Neuron (in vitro differentiated cells): ENCODE data around the gene HPSE2.

Experiments used
- H2AFZ ChIP-seq: one replicate; pipeline ENCODE4 v1.6.1; 2013; ENCODE audit warnings: low read depth, mild to moderate bottlenecking, inconsistent platforms, low read length, moderate library complexity
- H3K27me3 ChIP-seq: one replicate; pipeline ENCODE4 v1.6.1; 2013; ENCODE audit warnings: low read length; ENCODE audit not compliant: insufficient read depth
- H3K36me3 ChIP-seq: one replicate; pipeline ENCODE4 v1.6.1; 2013; ENCODE audit warnings: low read length; ENCODE audit not compliant: insufficient read depth
- H3K4me1 ChIP-seq: one replicate; pipeline ENCODE4 v1.6.1; 2013; ENCODE audit warnings: low read length; ENCODE audit not compliant: insufficient read depth
- H3K4me3 ChIP-seq: 2 replicates; pipeline ENCODE4 v1.5.1; 2013; ENCODE audit warnings: mild to moderate bottlenecking, low read length, moderate library complexity
- H3K9me3 ChIP-seq: one replicate; pipeline ENCODE4 v1.6.1; 2013; ENCODE audit warnings: low read length

Gene HPSE2

DNA sequence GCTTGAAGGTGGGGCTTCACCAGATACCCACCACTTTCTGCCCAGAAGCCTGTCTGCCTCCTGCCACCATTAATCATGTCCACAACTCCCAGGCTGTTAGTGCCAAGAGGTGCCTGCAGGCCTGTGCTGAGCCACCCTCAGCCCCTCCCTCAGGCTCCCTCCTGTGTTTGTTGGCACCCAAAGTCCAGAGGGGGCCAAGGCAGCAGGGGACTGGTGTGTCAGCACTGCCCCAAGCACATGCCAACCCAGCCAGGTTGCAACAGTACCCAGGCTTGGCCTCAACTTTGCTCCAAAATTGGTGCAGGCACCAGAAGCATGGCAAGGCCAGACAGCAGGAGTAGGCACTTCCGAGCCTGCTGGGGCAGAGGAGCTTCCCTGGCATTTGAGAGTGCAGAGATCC lies 111.3 kb downstream of the HPSE2 start:
- Histone ChIP-seq H3K4me3 (no peak overlapping the region), H2AFZ (no peak overlapping the region), H3K9me3 (no peaks in the 10 kb centered on the region), H3K27me3 (no peaks in the 10 kb centered on the region), H3K4me1 (no peaks in the 10 kb centered on the region), H3K36me3 (no peaks in the 10 kb centered on the region)

GRCh38 chr10:99123851-99124250 lies 111.8 kb downstream of the HPSE2 start:
- Histone ChIP-seq H3K36me3 (no peaks in the 10 kb centered on the region), H3K27me3 (no peaks in the 10 kb centered on the region), H3K9me3 (no peaks in the 10 kb centered on the region), H3K4me3 (no peak overlapping the region), H3K4me1 (no peaks in the 10 kb centered on the region), H2AFZ (no peak overlapping the region)

- no peaks in the 10 kb centered on the region for H3K36me3 ChIP-seq
- no peaks in the 10 kb centered on the region for H3K9me3 ChIP-seq
- H2AFZ ChIP-seq: no peak overlapping the region
- no peak overlapping the region for H3K4me3 ChIP-seq
- no peaks in the 10 kb centered on the region for H3K4me1 ChIP-seq
- H3K27me3 ChIP-seq: no peaks in the 10 kb centered on the region
These were observed 112.3 kb downstream of the HPSE2 start for GRCh38 chr10:99123336-99123735.

DNA sequence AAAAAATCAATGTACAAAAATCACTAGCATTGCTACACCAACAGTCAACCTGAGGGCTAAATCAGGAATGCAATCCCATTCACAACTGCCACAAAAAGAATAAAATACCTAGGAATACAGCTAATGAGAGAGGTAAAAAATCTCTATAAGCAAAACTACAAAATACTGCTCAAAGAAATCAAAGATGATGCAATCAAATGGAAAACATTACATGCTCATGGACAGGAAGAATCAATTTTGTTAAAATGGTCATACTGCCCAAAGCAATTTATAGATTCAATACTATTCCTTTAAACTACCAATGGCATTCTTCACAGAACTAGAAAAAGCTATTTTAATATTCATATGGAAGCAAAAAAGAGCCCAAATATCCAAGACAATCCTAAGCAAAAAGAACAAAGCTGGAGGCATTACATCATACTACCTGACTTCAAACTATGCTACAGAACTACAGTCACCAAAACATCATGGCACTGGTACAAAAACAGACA lies 116.3 kb downstream of the HPSE2 start:
- Histone ChIP-seq H3K9me3 (no peaks in the 10 kb centered on the region), H3K36me3 (no peaks in the 10 kb centered on the region), H2AFZ (no peak overlapping the region), H3K4me3 (no peak overlapping the region), H3K27me3 (no peaks in the 10 kb centered on the region), H3K4me1 (no peaks in the 10 kb centered on the region)

GRCh38 chr10:99115703-99116102 lies 119.9 kb downstream of the HPSE2 start:
- H2AFZ ChIP-seq: no peak overlapping the region
- no peaks in the 10 kb centered on the region for H3K27me3 ChIP-seq
- H3K4me1 ChIP-seq: no peaks in the 10 kb centered on the region
- H3K9me3 ChIP-seq: no peaks in the 10 kb centered on the region
- no peaks in the 10 kb centered on the region for H3K36me3 ChIP-seq
- H3K4me3 ChIP-seq: no peak overlapping the region

GRCh38 chr10:99085358-99085757 lies 150.3 kb downstream of the HPSE2 start:
- Histone ChIP-seq H3K9me3 (no peaks in the 10 kb centered on the region), H3K4me3 (no peak overlapping the region), H3K27me3 (no peaks in the 10 kb centered on the region), H2AFZ (no peak overlapping the region), H3K36me3 (no peaks in the 10 kb centered on the region), H3K4me1 (no peaks in the 10 kb centered on the region)

DNA sequence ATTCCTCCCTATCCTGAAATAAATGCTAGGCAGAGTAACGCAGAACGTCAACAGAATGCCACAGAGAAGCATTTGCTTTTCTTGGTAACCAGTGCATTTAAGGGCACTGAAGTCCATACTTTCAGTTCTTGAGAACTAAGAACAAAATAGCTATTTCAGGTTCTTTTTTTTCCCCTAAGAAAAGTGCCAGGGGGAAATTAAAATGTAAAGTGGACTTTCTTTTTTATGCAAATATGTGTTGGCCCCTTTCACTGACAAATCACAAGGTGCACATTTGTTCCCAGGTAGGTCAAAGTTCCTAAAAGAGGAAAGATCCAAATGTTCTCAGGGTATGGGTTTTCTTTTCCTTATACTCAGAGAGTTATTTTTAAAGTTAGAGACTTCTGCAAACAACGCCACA lies 151.5 kb downstream of the HPSE2 start:
- Histone ChIP-seq H3K4me1 (no peaks in the 10 kb centered on the region), H3K9me3 (no peaks in the 10 kb centered on the region), H3K36me3 (no peaks in the 10 kb centered on the region), H3K27me3 (no peaks in the 10 kb centered on the region), H2AFZ (no peak overlapping the region), H3K4me3 (no peak overlapping the region)

- H2AFZ ChIP-seq: no peak overlapping the region
- H3K36me3 ChIP-seq: no peaks in the 10 kb centered on the region
- no peaks in the 10 kb centered on the region for H3K9me3 ChIP-seq
- H3K27me3 ChIP-seq: no peaks in the 10 kb centered on the region
- no peaks in the 10 kb centered on the region for H3K4me1 ChIP-seq
- H3K4me3 ChIP-seq: no peak overlapping the region
These were observed 155.2 kb downstream of the HPSE2 start for GRCh38 chr10:99080275-99080945.

DNA sequence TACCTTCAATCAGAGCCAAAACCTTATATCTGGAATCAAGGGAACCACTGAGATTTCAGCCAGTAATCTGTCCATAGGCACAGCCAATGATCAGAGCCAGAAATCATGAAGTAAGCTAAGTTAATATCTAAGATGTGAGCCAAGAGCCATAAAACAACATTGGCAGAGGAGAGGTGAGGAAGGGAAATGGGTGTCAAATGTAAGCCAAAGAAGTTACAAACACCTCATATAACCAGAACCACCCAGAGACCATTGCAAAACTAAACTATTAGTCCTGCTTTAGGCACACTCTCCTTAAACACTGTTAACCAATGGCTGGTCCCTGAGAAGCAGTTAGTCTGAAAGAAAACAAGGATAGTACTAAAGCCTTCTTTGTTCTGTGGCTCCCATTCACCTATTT lies 173.1 kb downstream of the HPSE2 start:
- Histone ChIP-seq H3K4me3 (no peak overlapping the region), H2AFZ (no peak overlapping the region), H3K9me3 (no peaks in the 10 kb centered on the region)

DNA sequence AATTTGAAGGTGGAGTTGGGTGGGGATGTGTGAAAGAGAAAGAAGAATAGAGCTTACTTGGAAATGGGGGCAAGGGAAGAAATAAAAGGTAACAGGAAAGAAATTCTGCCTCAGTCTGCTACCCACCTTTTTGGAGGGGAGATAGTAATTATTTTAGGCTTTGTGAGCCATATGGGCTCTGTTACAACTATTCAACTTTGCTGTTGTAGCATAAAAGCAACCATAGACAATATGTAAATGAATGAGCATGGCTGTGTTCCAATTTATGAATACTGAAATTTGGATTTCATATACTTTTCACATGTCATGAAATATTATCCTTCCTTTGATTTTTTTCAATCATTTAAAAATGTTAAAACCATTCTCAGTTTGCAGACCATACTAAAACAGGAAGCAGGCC lies 176.9 kb downstream of the HPSE2 start:
- Histone ChIP-seq H3K4me3 (no peak overlapping the region), H3K9me3 (no peaks in the 10 kb centered on the region), H3K36me3 (no peaks in the 10 kb centered on the region), H3K4me1 (no peaks in the 10 kb centered on the region), H2AFZ (no peak overlapping the region), H3K27me3 (no peaks in the 10 kb centered on the region)

More for the DNA sequence above, 173.1 kb downstream of the HPSE2 start:
- Histone ChIP-seq H3K4me1 (no peaks in the 10 kb centered on the region), H3K27me3 (no peaks in the 10 kb centered on the region), H3K36me3 (no peaks in the 10 kb centered on the region)

DNA sequence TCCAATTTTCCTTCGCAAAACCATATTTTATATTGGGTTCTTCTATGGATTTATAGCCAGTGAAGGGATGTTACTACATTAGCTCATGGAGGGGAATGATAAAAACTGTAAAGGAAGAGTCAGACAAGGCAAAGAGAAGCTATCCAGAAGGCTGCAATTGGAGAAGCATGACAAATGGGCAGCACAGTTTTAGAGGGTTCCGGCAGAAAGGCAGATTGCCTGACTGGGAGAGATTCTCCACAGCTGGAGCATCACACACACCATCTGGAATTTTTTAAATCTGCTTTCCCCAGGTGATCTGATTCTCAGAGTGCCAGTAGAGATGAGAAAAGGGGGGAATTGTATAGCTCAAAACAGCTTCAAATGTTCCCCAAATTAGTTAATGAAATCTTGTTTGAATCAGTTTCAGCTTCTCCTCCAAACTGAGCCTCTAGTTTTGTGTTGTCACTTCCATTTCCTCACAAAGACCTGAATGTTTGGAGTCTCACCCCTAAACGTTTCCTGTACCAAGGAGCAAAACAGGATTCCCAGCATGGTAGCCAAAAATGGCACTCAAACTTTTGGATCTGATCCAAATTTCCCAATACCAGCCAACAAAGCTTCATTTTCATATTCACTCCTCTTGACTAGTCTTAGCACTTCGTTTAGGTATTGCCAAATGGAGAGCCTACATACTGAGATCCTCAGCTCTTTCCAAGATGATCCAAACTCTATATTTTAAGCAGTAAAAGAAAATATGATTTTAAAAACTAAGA lies 177.5 kb downstream of the HPSE2 start:
- Histone ChIP-seq H3K4me3 (no peak overlapping the region), H3K4me1 (no peaks in the 10 kb centered on the region), H3K27me3 (no peaks in the 10 kb centered on the region), H2AFZ (no peak overlapping the region), H3K36me3 (no peaks in the 10 kb centered on the region), H3K9me3 (no peaks in the 10 kb centered on the region)

- H2AFZ ChIP-seq: no peak overlapping the region
These were observed 190.0 kb downstream of the HPSE2 start for GRCh38 chr10:99045671-99046070.

DNA sequence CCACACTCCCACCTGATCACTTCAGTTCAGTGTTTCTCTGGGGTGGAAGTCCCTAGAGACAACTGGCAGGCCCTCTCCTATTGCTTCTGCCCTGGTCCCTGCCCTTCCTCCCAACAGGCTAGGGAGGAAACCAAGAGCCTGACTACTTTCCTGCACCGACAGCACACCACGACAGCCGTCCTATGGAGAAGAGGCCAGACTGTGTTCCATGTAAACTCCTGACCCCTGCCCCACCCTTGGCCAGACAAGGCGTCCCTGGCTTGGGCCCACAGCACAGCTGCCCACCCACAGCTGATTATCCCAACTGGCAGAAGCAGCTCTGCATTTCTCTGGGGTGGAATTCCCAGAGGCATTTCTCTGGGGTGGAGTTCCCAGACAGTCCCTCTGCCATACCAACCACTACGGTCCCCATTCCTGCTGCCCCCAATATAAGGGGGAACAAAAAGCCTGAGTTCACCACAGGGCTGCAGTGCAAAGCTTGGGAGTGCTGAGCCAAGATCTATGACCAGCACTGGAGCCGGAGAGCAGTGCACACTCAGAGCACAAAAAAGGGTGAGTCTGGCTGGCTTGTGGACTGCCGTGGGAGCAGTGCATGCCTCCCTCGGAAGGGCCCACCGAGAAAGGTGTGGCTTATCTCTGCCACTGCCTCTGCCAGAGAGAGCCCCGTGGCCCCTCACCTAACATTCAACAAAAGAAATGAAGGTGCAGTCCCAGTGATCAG lies 193.4 kb downstream of the HPSE2 start:
- no peaks in the 10 kb centered on the region for H3K9me3 ChIP-seq
- H3K27me3 ChIP-seq: no peaks in the 10 kb centered on the region

More at GRCh38 chr10:99045671-99046070, 190.0 kb downstream of the HPSE2 start:
- Histone ChIP-seq H3K9me3 (no peaks in the 10 kb centered on the region), H3K36me3 (no peaks in the 10 kb centered on the region), H3K4me3 (no peak overlapping the region), H3K27me3 (no peaks in the 10 kb centered on the region), H3K4me1 (no peaks in the 10 kb centered on the region)

More for the DNA sequence above, 193.4 kb downstream of the HPSE2 start:
- Histone ChIP-seq H2AFZ (no peak overlapping the region), H3K4me3 (no peak overlapping the region), H3K4me1 (no peaks in the 10 kb centered on the region), H3K36me3 (no peaks in the 10 kb centered on the region)
